Prostate gland (tissue), 2 donors: Measurements from ENCODE around the gene ZNF469. TPM values are rescaled to one million over a fixed set of nuclear protein-coding genes. Genes with fewer than 3 reads are reported as not detected.

ENCODE experiments used
- DNase-seq: peaks from one replicate; pipeline ENCODE4 v3.0.0-alpha.2; 2019; ENCODE audit warnings: low spot score
- H3K27ac ChIP-seq, 2 donors: fragments of 200-600 bp; sonication (generic); 2 replicates each; pipeline ENCODE4 v1.5.1; 2017 to 2019
- H3K27me3 ChIP-seq: fragments of 200-600 bp; sonication (generic); replicated peaks from 2 replicates; pipeline ENCODE4 v1.5.1; 2019; ENCODE audit not compliant: insufficient read depth
- H3K36me3 ChIP-seq, 2 donors: fragments of 200-600 bp; sonication (generic); 1 replicate in 1 of 2; 2 replicates in 1 of 2; pipeline versions ENCODE4 v1.5.1 to v1.8.1; 2017 to 2019
- H3K4me1 ChIP-seq: fragments of 200-600 bp; sonication (generic); replicated peaks from 2 replicates; pipeline ENCODE4 v1.5.1; 2019
- H3K4me3 ChIP-seq, 2 donors: fragments of 200-600 bp; sonication (generic); 2 replicates each; pipeline ENCODE4 v1.5.1; 2017 to 2019
- H3K9me3 ChIP-seq: fragments of 200-600 bp; sonication (generic); 2 replicates; pipeline ENCODE4 v1.5.1; 2017
- CTCF ChIP-seq, 4 experiments: fragments of 200-600 bp in 2 of 4; fragments of 450-650 bp in 2 of 4; sonication (generic) in 2 of 4; IDR thresholded peaks; 1 replicate in 3 of 4; 2 replicates in 1 of 4; pipeline ENCODE4 v1.5.1; 2016 to 2019; ENCODE audit warnings: antibody characterized with exemption in 4 of 4, mild to moderate bottlenecking in 2 of 4, moderate library complexity in 2 of 4
- POLR2A ChIP-seq: fragments of 450-650 bp; IDR thresholded peaks from one replicate; pipeline ENCODE4 v1.6.1; 2016; ENCODE audit warnings: antibody characterized with exemption, mild to moderate bottlenecking
- POLR2AphosphoS5 ChIP-seq: sonication (generic); formaldehyde crosslinking; IDR thresholded peaks from one replicate; pipeline ENCODE4 v1.6.1; 2017; ENCODE audit warnings: antibody characterized with exemption
- WGBS: methylation state at CpG from one replicate; pipeline ENCODE4 v1.1.5; 2018; 5-methylcytosine and 5-hydroxymethylcytosine counted together
- intact Hi-C: fragments of 100-400 bp; cut with DNase I; formaldehyde crosslinking; loops from one replicate; pipeline ENCODE4 v1.14.2; 2022
- total RNA-seq, 2 donors: library from RNA; depleted of rRNA; stranded (reverse); fragments of >200 nt; gene quantifications; one replicate each; pipeline ENCODE4 v1.1.0, GENCODE V29; 2016

The ZNF469 gene
- total RNA-seq, 2 donors from 2014 or later = 3.6 to 4.4 TPM

- no peak overlapping the region for H3K4me3 ChIP-seq
- no peak for TF ChIP-seq POLR2A
- no peak for TF ChIP-seq CTCF (IDR thresholded peaks at IDR 0.05)
- no peak for TF ChIP-seq POLR2AphosphoS5
- no peak for DNase-seq
- H3K4me1 ChIP-seq = no peaks in the 10 kb centered on the region
- H3K9me3 ChIP-seq = no peaks in the 10 kb centered on the region
- no peaks in the 10 kb centered on the region for H3K36me3 ChIP-seq
- no peaks in the 10 kb centered on the region for H3K27me3 ChIP-seq
- WGBS = 79% methylated on average over 2 of the region's 2 CpGs
- intact Hi-C loops = no loop called here
- H3K27ac ChIP-seq = no peak overlapping the region
Observed at GRCh38 chr16:88360999-88361398, 21.8 kb upstream of the ZNF469 start.

- Histone ChIP-seq H3K4me3 (no peak overlapping the region), H3K9me3 (no peaks in the 10 kb centered on the region), H3K36me3 (no peaks in the 10 kb centered on the region), H3K27me3 (no peaks in the 10 kb centered on the region), H3K27ac (no peak overlapping the region), H3K4me1 (no peaks in the 10 kb centered on the region)
- WGBS = 87% methylated on average over 5 of the region's 5 CpGs
- intact Hi-C loops = no loop called here
- TF ChIP-seq CTCF (IDR thresholded peaks at IDR 0.05) = no peak
- TF ChIP-seq POLR2A = no peak
- no peak for TF ChIP-seq POLR2AphosphoS5
- DNase-seq = no peak
Observed at GRCh38 chr16:88361775-88362174, 21.0 kb upstream of the ZNF469 start.

GRCh38 chr16:88363239-88363891 lies 19.4 kb upstream of the ZNF469 start:
- intact Hi-C loops = no loop called here
- H3K4me1 ChIP-seq = no peaks in the 10 kb centered on the region
- no peak overlapping the region for H3K27ac ChIP-seq
- no peak for DNase-seq
- TF ChIP-seq POLR2AphosphoS5 (no peak), CTCF (IDR thresholded peaks at IDR 0.05) (no peak), POLR2A (no peak)
- H3K27me3 ChIP-seq = no peaks in the 10 kb centered on the region
- no peak overlapping the region for H3K4me3 ChIP-seq
- no peaks in the 10 kb centered on the region for H3K36me3 ChIP-seq
- WGBS = 63% methylated on average over 2 of the region's 2 CpGs
- no peaks in the 10 kb centered on the region for H3K9me3 ChIP-seq

GRCh38 chr16:88365244-88365865 lies 17.4 kb upstream of the ZNF469 start:
- WGBS = 88% methylated on average over 6 of the region's 6 CpGs
- Histone ChIP-seq H3K4me3 (no peak overlapping the region), H3K27ac (no peak overlapping the region), H3K27me3 (no peaks in the 10 kb centered on the region), H3K4me1 (no peaks in the 10 kb centered on the region), H3K9me3 (no peaks in the 10 kb centered on the region), H3K36me3 (no peaks in the 10 kb centered on the region)
- TF ChIP-seq CTCF (IDR thresholded peaks at IDR 0.05) (no peak), POLR2AphosphoS5 (no peak), POLR2A (no peak)
- intact Hi-C loops = no loop called here
- no peak for DNase-seq
